Subcutaneous adipose tissue (tissue), 4 donors: ENCODE results near the gene PMVK. TPM values are rescaled to one million over a fixed set of nuclear protein-coding genes. Genes with fewer than 3 reads are reported as not detected.

Source experiments
- total RNA-seq, 4 donors: library from RNA; depleted of rRNA; stranded (reverse); fragments of >200 nt; gene quantifications; one replicate each; pipeline ENCODE4 v1.1.0, GENCODE V29; 2016
- TF ChIP-seq, protein P1 (sequence below): fragments of 450-650 bp; IDR thresholded peaks from one replicate; pipeline ENCODE4 v1.5.1; 2016; ENCODE audit warnings: low read depth, mild to moderate bottlenecking, control low read depth, antibody characterized with exemption, moderate library complexity

PMVK gene
- total RNA-seq, 4 donors from 2014 or later = 11.6 to 22.4 (median 14.4) TPM

DNA sequence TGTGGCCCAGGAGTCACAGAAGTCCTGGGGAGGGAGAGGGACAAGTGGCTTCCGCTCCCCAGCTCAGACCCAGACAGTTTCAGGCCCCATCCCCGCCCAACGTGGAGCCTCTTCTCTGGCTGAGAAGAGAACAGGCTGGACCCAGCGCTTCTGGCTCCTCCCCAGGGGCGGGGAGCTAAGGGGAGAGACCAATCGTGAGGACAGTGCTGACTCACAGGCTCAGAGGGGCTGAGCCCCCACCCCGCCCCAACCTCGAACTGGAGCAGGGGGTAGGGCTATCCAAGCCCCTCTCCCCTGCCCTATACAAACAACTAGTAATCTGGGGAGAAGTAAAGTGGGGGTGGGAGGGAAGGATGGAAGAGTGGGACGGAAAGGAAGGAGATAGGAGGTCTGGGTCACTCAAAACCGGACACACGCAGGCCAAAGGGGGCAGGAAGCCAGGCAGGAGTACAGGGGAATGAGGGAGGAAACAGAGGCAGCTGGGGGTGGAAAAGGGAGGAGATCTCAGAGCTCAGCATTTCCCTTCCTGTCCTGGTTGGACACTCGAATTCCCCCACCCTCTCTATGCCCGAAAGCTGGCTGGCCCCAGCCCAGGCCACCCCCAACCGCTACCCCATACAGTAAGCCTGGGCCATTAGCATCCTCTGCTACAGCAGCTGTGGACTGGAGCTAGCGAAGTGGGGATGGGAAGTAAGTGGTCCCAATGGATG is 34.3 kb upstream of the PMVK start, which contains the start of gene SHC1:
Gene SHC1, minus strand, starts transcription at position 117 of the 710 bp plus-strand sequence. CDS start 221 bp downstream, outside the sequence.
- TF ChIP-seq, protein P1, sequence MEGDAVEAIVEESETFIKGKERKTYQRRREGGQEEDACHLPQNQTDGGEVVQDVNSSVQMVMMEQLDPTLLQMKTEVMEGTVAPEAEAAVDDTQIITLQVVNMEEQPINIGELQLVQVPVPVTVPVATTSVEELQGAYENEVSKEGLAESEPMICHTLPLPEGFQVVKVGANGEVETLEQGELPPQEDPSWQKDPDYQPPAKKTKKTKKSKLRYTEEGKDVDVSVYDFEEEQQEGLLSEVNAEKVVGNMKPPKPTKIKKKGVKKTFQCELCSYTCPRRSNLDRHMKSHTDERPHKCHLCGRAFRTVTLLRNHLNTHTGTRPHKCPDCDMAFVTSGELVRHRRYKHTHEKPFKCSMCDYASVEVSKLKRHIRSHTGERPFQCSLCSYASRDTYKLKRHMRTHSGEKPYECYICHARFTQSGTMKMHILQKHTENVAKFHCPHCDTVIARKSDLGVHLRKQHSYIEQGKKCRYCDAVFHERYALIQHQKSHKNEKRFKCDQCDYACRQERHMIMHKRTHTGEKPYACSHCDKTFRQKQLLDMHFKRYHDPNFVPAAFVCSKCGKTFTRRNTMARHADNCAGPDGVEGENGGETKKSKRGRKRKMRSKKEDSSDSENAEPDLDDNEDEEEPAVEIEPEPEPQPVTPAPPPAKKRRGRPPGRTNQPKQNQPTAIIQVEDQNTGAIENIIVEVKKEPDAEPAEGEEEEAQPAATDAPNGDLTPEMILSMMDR = no peak

- TF ChIP-seq, protein P1 = no peak
Measured at GRCh38 chr1:154969860-154970452, 33.4 kb upstream of the PMVK start.

DNA sequence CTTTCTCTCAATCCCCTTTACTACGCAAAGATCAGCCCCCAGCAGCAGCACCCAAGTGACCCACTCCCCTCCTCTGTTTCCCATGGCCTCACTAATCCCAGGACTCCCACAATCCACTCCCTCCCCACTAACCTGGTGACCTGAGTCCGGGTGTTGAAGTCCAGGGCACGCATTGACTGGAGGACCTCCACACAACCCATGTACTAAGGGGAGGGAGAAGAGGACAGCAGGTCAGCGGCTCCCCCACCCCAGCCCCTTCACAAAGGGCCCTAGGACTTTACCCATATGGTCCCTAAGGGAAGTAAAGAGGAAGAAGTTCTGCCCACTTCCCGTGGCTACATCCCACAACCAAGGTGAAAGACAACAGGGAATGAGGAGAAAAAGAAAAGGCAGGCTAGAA is 32.7 kb upstream of the PMVK start:
- TF ChIP-seq, protein P1 = no peak

GRCh38 chr1:154968731-154969130 is 32.2 kb upstream of the PMVK start:
- TF ChIP-seq, protein P1 = no peak

DNA sequence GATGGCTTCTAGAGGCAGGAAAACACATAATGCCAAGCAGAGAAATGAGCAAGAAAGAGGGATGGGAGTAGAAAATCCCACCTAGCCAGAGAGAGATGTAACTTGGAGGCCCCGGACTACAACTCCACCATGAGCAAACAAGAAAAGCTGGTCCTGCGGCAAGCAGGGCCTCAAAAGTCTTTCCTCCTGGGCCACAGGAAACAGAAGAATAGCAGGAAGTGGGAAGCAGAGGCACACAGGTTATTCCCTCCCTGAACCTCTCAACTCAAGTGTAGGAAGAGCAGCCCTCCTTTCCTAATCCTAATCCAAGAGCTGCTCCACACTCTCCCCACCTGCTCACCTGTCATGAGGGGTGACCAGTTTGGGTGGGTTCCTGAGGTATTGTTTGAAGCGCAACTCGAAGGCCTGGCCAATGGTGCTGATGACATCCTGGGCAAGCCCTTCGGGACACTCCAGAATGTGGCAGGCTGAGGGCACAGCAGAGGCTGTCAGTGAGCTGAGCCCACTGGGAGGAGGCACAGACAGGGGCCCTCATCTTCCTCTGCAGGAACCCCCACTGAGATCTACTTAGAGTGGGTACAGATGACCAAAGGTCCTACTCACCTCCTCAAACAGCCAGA is 30.9 kb upstream of the PMVK start:
- TF ChIP-seq, protein P1 = no peak

GRCh38 chr1:154966111-154966510 is 29.6 kb upstream of the PMVK start:
- TF ChIP-seq, protein P1 = no peak

DNA sequence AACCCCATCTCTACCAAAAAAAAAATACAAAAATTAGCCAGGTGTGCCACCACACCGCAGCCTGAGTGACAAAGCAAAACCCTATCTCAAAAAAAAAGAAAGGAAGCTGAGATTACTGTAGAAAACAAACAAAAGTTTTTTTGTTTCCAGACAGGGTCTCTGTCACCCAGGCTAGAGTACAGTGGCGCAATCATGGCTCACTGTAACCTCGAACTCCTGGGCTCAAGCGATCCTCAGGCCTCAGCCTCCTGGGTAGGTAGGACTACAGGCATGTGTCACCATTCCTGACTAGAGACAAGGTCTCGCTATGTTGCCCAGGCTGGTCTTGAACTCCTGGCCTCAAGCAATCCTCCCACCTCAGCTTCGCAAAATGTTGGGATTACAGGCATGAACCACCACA is 27.8 kb upstream of the PMVK start:
- TF ChIP-seq, protein P1 = no peak
